OCI-LY3 (cell line): Measurements from ENCODE around the gene RAB36.

Experiments used
- EZH2phosphoT487 ChIP-seq: fragments of 200-600 bp; shearing (Covaris generic); IDR thresholded peaks from 2 replicates; pipeline ENCODE4 v1.6.1; 2018; ENCODE audit warnings: antibody characterized with exemption, mixed run types, low read depth
- TF ChIP-seq, protein P1 (sequence below): fragments of 200-600, 300-600 bp; sonication (generic); IDR thresholded peaks from 2 replicates; pipeline ENCODE4 v1.5.1; 2014; ENCODE audit warnings: antibody characterized with exemption, low read length, low read depth

DNA sequence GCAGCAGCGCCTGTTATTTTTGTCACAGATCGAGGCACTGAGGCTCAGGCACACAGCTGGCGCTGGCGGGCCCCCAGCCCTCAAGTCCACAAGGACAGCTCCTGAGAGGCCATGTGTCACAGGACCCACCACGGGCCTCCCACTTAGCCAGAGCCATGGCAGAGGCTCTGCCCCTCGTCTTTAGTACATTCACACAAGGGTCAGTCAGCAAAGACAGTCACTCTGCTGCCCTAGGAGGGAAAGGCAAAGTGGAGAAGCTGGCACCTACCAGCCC, 45.8 kb upstream of the RAB36 start:
- TF ChIP-seq, protein P1, sequence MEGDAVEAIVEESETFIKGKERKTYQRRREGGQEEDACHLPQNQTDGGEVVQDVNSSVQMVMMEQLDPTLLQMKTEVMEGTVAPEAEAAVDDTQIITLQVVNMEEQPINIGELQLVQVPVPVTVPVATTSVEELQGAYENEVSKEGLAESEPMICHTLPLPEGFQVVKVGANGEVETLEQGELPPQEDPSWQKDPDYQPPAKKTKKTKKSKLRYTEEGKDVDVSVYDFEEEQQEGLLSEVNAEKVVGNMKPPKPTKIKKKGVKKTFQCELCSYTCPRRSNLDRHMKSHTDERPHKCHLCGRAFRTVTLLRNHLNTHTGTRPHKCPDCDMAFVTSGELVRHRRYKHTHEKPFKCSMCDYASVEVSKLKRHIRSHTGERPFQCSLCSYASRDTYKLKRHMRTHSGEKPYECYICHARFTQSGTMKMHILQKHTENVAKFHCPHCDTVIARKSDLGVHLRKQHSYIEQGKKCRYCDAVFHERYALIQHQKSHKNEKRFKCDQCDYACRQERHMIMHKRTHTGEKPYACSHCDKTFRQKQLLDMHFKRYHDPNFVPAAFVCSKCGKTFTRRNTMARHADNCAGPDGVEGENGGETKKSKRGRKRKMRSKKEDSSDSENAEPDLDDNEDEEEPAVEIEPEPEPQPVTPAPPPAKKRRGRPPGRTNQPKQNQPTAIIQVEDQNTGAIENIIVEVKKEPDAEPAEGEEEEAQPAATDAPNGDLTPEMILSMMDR = no peak
- TF ChIP-seq EZH2phosphoT487 = no peak
